NCI-H2029 (cell line): ENCODE results near the gene EXOC7.

ENCODE experiments used
- DNase-seq: peaks from one replicate; lab custom pipeline; 2025; lab: John Stamatoyannopoulos, UW

The EXOC7 gene

GRCh38 chr17:76103274-76104139, at the start of gene EXOC7:
EXOC7 (minus strand) TSS chr17:76103787; CDS start chr17:76103692, 95 bp downstream.
- DNase-seq: peak; percentile 74

GRCh38 chr17:76153202-76153601, 49.6 kb upstream of the EXOC7 start:
- DNase-seq: no peak

GRCh38 chr17:76152591-76152990, 49.0 kb upstream of the EXOC7 start:
- DNase-seq: no peak

GRCh38 chr17:76151896-76152454, 48.4 kb upstream of the EXOC7 start:
- no peak for DNase-seq

GRCh38 chr17:76150712-76151622, 47.4 kb upstream of the EXOC7 start:
- no peak for DNase-seq

GRCh38 chr17:76149214-76149613, 45.6 kb upstream of the EXOC7 start:
- DNase-seq: no peak

GRCh38 chr17:76148015-76148326, 44.4 kb upstream of the EXOC7 start:
- no peak for DNase-seq

- no peak for DNase-seq
Measured at GRCh38 chr17:76147211-76148014, 43.8 kb upstream of the EXOC7 start.

- no peak for DNase-seq
Measured at GRCh38 chr17:76146053-76146851, 42.7 kb upstream of the EXOC7 start.

GRCh38 chr17:76145231-76146052, 41.9 kb upstream of the EXOC7 start:
- peak; percentile 80 for DNase-seq

GRCh38 chr17:76142585-76143041, 39.0 kb upstream of the EXOC7 start:
- no peak for DNase-seq

GRCh38 chr17:76142039-76142584, 38.5 kb upstream of the EXOC7 start:
- no peak for DNase-seq

GRCh38 chr17:76141212-76142038, 37.8 kb upstream of the EXOC7 start, which contains the start of gene FOXJ1:
FOXJ1 (minus strand) TSS chr17:76141245; CDS start chr17:76140395, 850 bp downstream.
- DNase-seq: peak; percentile 89

- DNase-seq: no peak
Measured at GRCh38 chr17:76140661-76141211, 37.1 kb upstream of the EXOC7 start.

GRCh38 chr17:76139801-76140660, 36.4 kb upstream of the EXOC7 start:
- no peak for DNase-seq

GRCh38 chr17:76138896-76139752, 35.5 kb upstream of the EXOC7 start:
- DNase-seq: no peak
